GM21360 (cell line): Measurements from ENCODE around the gene NFE2L1.

Experiments used
- ATAC-seq: cut with Tn5 transposase; IDR thresholded peaks from one replicate; pipeline ENCODE4 v1.9.1; 2021; ENCODE audit warnings: mild to moderate bottlenecking, moderate library complexity; ENCODE audit not compliant: unreplicated experiment

NFE2L1 gene

DNA sequence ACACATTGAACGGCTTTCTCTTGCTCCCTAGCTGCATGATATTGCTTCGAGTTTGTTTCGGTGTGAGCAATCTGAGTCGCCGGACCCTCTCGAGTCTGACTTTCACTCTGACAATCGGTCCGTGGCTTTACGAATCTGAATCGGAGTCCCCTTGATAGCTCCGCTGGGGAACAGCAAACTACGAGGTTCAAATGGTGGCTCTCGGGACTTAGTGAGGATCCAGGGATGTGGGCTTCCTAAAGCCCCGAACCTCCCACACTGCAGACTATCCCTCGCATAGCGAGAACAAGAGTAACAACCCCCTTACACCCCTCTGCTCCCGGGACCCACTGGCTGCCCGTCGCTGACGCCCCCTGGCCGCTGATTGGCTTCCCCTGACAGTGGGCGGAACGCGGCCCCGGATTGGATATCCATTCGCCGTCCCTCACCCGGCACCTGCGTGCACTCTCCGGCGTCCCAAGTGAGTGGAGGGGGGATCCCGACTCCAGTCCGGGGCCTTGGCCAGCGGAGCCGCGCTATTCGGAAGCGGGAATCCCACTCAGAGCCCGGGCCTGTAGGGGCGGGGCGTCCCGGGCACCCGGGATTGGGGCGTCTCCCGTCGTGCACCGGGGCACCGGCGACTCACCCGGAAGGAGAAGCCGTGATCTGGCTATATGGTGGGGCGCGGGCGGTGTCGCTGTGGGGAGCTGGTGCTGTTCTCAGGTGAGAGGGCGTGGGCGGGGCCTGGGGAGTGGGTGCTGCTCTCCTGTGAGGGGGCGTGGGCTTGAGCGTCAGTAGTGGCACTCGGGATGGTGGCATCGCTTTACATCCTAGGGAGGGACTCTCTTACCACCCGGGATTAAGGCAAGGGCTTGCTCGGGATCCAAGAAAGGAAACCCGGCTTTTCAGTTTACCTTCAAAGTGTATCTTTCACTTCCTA, 59.2 kb downstream of the NFE2L1 start, which contains the start of gene SNX11:
Gene SNX11, plus strand, starts transcription at position 630 of the 919 bp plus-strand sequence. CDS start 4,278 bp downstream, outside the sequence.
- ATAC-seq, result peak; percentile 74

DNA sequence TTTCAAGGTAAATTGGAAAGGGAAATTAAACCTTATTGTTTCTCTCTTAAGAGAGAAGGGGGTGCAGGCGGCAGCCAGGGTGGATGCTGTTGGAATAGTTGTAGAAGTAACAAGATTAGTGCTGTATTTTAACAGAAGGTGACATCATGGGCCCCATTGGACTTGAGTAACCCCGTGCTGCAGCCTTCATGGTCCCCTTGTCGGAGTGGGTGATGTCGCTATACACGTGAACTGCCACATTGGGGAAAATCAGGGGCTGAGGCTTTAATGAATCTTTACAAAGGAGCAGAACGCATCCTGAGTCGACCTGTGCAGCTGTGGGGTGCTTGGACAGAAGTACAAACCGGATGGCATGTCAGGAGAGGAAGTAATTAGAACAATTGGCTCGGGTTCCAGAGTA, 62.6 kb downstream of the NFE2L1 start:
- no peak for ATAC-seq
